Natural killer cell (primary cell): ENCODE measurements around the gene GRIN2D. TPM values are rescaled to one million over a fixed set of nuclear protein-coding genes. Genes with fewer than 3 reads are reported as not detected.

Source experiments
- ATAC-seq, 3 donors: fragments of 150-1000 bp in 2 of 3; fragments of 200-7000 bp in 1 of 3; cut with Tn5 transposase; 1 replicate in 1 of 3; 2 replicates in 2 of 3; pipeline ENCODE4 v1.10.0; 2021; ENCODE audit warnings: mild to moderate bottlenecking in 2 of 3, moderate library complexity in 2 of 3
- DNase-seq, 2 donors: peaks; one replicate each; pipeline versions ENCODE4 v3.0.0 to v3.0.0-alpha.2; 2013 to 2021; ENCODE audit warnings: mixed read lengths in 1 of 2
- H3K27ac ChIP-seq: one replicate; pipeline ENCODE4 v1.5.1; 2013; ENCODE audit warnings: mild to moderate bottlenecking, low read length
- H3K27me3 ChIP-seq: one replicate; pipeline ENCODE4 v1.6.1; 2013; ENCODE audit warnings: low read length; ENCODE audit not compliant: control insufficient read depth, insufficient read depth
- H3K36me3 ChIP-seq: one replicate; pipeline ENCODE4 v1.6.1; 2013; ENCODE audit warnings: low read length; ENCODE audit not compliant: control insufficient read depth, insufficient read depth
- H3K4me1 ChIP-seq: one replicate; pipeline ENCODE4 v1.6.1; 2013; ENCODE audit warnings: low read length; ENCODE audit not compliant: control insufficient read depth, insufficient read depth
- H3K4me3 ChIP-seq: one replicate; pipeline ENCODE4 v1.5.1; 2013; ENCODE audit warnings: low read length
- H3K9me3 ChIP-seq: one replicate; pipeline ENCODE4 v1.6.1; 2013; ENCODE audit warnings: low read length; ENCODE audit not compliant: control insufficient read depth, insufficient read depth
- H3K27ac Mint-ChIP-seq, 2 donors: one replicate each; pipeline ENCODE4 v1.8.0; 2022; ENCODE audit warnings: mild to moderate bottlenecking in 2 of 2, mixed read lengths in 2 of 2, moderate library complexity in 1 of 2
- H3K27me3 Mint-ChIP-seq, 2 donors: one replicate each; pipeline ENCODE4 v1.8.0; 2022; ENCODE audit warnings: low read depth in 2 of 2, mixed read lengths in 2 of 2
- H3K36me3 Mint-ChIP-seq: one replicate; pipeline ENCODE4 v1.8.0; 2022; ENCODE audit warnings: mixed read lengths
- H3K4me1 Mint-ChIP-seq, 2 donors: one replicate each; pipeline ENCODE4 v1.8.0; 2022; ENCODE audit warnings: mixed read lengths in 2 of 2
- H3K4me3 Mint-ChIP-seq: one replicate; pipeline ENCODE4 v1.8.0; 2022; ENCODE audit warnings: mild to moderate bottlenecking, moderate library complexity, mixed read lengths
- H3K9me3 Mint-ChIP-seq, 2 donors: one replicate each; pipeline ENCODE4 v1.8.0; 2022; ENCODE audit warnings: mixed read lengths in 2 of 2
- WGBS: methylation state at CpG from one replicate; pipeline ENCODE4 v1.1.7; 2013; ENCODE audit warnings: missing lambda C conversion rate; ENCODE audit not compliant: insufficient coverage; 5-methylcytosine and 5-hydroxymethylcytosine counted together
- intact Hi-C: fragments of 100-400 bp; cut with micrococcal nuclease; formaldehyde crosslinking; loops from one replicate; pipeline ENCODE4 v1.14.2; 2022
- total RNA-seq, 4 donors: library from RNA; stranded (reverse); fragments of 120-200 nt in 1 of 4; gene quantifications; one replicate each; pipeline versions ENCODE4 v1.2.3 to v1.2.4, GENCODE V29; 2013 to 2022
- TF ChIP-seq, protein P1 (sequence below): fragments of 200-600 bp; IDR thresholded peaks from one replicate; pipeline ENCODE4 v1.8.0; 2022; ENCODE audit warnings: antibody characterized with exemption

Gene GRIN2D
- total RNA-seq, 3 donors from 2014 or later (not counting 1 experiment from before 2014, with no cell fraction given) = 0.05 to 0.28 (median 0.07) TPM

GRCh38 chr19:48359123-48359522, 34.3 kb upstream of the GRIN2D start:
- no peaks in the 10 kb centered on the region for H3K9me3 ChIP-seq
- no peak overlapping the region for H3K4me3 Mint-ChIP-seq
- H3K4me1 Mint-ChIP-seq = peaks cover 14% of the 10 kb centered on the region in 2 donors
- no peak overlapping the region for H3K27ac Mint-ChIP-seq
- no peaks in the 10 kb centered on the region for H3K36me3 ChIP-seq
- intact Hi-C loops = no loop called here
- H3K27me3 Mint-ChIP-seq = no peaks in the 10 kb centered on the region
- DNase-seq = no peak
- no peaks in the 10 kb centered on the region for H3K27me3 ChIP-seq
- no peaks in the 10 kb centered on the region for H3K36me3 Mint-ChIP-seq
- TF ChIP-seq, protein P1, sequence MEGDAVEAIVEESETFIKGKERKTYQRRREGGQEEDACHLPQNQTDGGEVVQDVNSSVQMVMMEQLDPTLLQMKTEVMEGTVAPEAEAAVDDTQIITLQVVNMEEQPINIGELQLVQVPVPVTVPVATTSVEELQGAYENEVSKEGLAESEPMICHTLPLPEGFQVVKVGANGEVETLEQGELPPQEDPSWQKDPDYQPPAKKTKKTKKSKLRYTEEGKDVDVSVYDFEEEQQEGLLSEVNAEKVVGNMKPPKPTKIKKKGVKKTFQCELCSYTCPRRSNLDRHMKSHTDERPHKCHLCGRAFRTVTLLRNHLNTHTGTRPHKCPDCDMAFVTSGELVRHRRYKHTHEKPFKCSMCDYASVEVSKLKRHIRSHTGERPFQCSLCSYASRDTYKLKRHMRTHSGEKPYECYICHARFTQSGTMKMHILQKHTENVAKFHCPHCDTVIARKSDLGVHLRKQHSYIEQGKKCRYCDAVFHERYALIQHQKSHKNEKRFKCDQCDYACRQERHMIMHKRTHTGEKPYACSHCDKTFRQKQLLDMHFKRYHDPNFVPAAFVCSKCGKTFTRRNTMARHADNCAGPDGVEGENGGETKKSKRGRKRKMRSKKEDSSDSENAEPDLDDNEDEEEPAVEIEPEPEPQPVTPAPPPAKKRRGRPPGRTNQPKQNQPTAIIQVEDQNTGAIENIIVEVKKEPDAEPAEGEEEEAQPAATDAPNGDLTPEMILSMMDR = no peak
- H3K4me1 ChIP-seq = peaks cover 10% of the 10 kb centered on the region
- ATAC-seq = no peak
- no peaks in the 10 kb centered on the region for H3K9me3 Mint-ChIP-seq
- over 99% methylated on average over 5 of the region's 5 CpGs for WGBS
- no peak overlapping the region for H3K4me3 ChIP-seq
- no peak overlapping the region for H3K27ac ChIP-seq

GRCh38 chr19:48361912-48362311, 31.6 kb upstream of the GRIN2D start:
- Histone ChIP-seq H3K9me3 (no peaks in the 10 kb centered on the region), H3K27me3 (no peaks in the 10 kb centered on the region), H3K36me3 (no peaks in the 10 kb centered on the region), H3K4me1 (peaks cover 18% of the 10 kb centered on the region), H3K4me3 (no peak overlapping the region), H3K27ac (no peak overlapping the region)
- H3K27me3 Mint-ChIP-seq = no peaks in the 10 kb centered on the region
- no peak overlapping the region for H3K27ac Mint-ChIP-seq
- DNase-seq (no peak), ATAC-seq (no peak)
- intact Hi-C loops = loop anchor here (2.0 to 5.0 kb wide), 2 partner anchors 29 to 40 kb away; a partner anchor contains a TSS
- TF ChIP-seq, protein P1 = no peak
- H3K9me3 Mint-ChIP-seq = no peaks in the 10 kb centered on the region
- H3K36me3 Mint-ChIP-seq = no peaks in the 10 kb centered on the region
- no peak overlapping the region for H3K4me3 Mint-ChIP-seq
- WGBS = 98% methylated on average over 3 of the region's 3 CpGs
- H3K4me1 Mint-ChIP-seq = peaks cover 14 to 23% of the 10 kb centered on the region in 2 donors

DNA sequence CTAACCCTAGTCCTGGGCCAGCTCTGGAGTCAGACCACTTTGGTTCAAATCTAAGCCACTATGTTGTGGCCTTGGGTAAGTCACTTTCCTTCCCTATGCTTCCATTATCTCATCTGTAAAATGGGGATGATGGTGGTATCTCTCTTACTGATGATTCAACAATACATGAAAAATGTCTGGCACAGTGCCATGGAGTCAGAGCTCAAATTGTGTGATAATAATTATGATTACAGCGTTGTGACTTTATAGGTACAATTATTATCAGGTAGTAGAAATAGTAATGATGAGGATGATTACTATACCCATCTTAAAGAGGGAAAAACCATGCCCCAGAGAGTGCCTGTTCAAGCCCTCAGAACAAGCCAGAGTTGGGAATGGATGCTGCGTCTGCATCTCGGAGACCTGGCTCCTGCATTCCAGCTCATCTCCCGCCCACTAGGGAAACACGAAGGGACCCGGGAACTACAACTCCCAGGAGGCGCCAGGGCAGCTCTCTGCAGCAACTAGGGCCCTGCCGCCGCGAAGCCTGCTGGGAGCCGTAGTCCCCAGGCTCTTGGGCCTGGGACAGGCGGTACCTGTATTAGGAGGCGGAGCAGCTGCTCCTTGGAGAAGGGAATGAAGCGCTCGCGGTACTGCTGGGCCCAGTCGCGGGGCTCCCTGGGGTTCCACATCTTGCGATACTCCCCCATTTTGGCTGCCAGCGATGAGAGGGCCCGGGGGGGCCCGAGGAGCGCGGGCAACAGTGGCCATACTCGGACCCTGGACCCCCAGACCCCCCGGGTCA, 30.6 kb upstream of the GRIN2D start:
- peak; percentile 79 to 93 for DNase-seq
- H3K9me3 ChIP-seq = no peaks in the 10 kb centered on the region
- peak overlapping the region; percentile 90 to 99 for H3K27ac Mint-ChIP-seq
- no peaks in the 10 kb centered on the region for H3K27me3 Mint-ChIP-seq
- H3K27me3 ChIP-seq = no peaks in the 10 kb centered on the region
- no peaks in the 10 kb centered on the region for H3K9me3 Mint-ChIP-seq
- no peaks in the 10 kb centered on the region for H3K36me3 ChIP-seq
- peak overlapping the region; percentile 90 for H3K4me3 Mint-ChIP-seq
- intact Hi-C loops = loop anchor here (1.0 to 5.0 kb wide), 3 partner anchors 30 to 56 kb away; a partner anchor contains a TSS
- peaks cover 18% of the 10 kb centered on the region for H3K4me1 ChIP-seq
- H3K4me3 ChIP-seq = peak overlapping the region; percentile 55
- TF ChIP-seq, protein P1 = no peak
- peak; percentile 63 to 71 (median 64) for ATAC-seq
- H3K27ac ChIP-seq = peak overlapping the region; percentile 94
- no peaks in the 10 kb centered on the region for H3K36me3 Mint-ChIP-seq
- WGBS = under 1% methylated on average over 25 of the region's 26 CpGs
- H3K4me1 Mint-ChIP-seq = peaks cover 14 to 23% of the 10 kb centered on the region in 2 donors
